Measurements from ENCODE around the gene PUDP. TPM values are rescaled to one million over a fixed set of nuclear protein-coding genes. Genes with fewer than 3 reads are reported as not detected.
"Not testable (repeated sequence)": the region's sequence is repeated elsewhere in the genome, so short reads cannot be mapped to it uniquely, and the experiment has no call there.

The PUDP gene
- total RNA-seq, 2 donors from 2014 or later = 19.4 to 37.2 TPM

DNA sequence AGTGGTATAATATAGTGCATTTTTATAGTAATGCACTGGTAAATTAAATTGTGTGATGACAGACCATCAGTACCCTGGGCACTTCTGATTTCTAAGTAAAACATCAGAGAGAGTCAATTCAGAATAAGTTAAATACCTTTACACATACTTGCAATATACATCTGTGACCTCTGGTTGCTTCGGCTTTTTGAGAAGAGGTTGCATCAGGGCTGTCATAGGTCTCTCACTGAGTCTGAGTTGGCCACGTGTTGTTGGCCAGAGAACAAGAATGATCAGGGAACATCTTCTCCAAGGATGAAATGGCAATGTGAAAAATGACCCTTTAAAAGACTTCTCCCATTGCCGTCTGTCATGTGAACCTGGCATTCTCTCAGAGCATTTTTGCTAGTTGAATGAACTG is 36.9 kb upstream of the PUDP start:
- Histone ChIP-seq H3K4me3 (ENCODE audit: low read length) (no peak overlapping the region), H3K4me1 (ENCODE audit: control insufficient read depth, insufficient read depth, low read length) (no peaks in the 10 kb centered on the region), H3K36me3 (ENCODE audit: control insufficient read depth, insufficient read depth, low read length) (no peaks in the 10 kb centered on the region), H3K27ac (ENCODE audit: low read depth, low read length) (no peak overlapping the region), H3K9ac (ENCODE audit: extremely low read depth, low read length, poor library complexity, severe bottlenecking) (no peak overlapping the region), H3K27me3 (ENCODE audit: control insufficient read depth, insufficient read depth, low read length, poor library complexity, severe bottlenecking) (no peaks in the 10 kb centered on the region), H3K9me3 (ENCODE audit: control insufficient read depth, low read length) (peaks cover 8% of the 10 kb centered on the region)
- no peaks in the 10 kb centered on the region for H3K27me3 Mint-ChIP-seq (ENCODE audit: insufficient read depth)
- H3K4me1 Mint-ChIP-seq = peaks cover 8% of the 10 kb centered on the region
- WGBS, 2 experiments (ENCODE audit: insufficient coverage in 1 of 2, insufficient read length in 1 of 2) = 80 to 91% methylated on average over 1 to 3 of the region's 3 CpGs
- peaks cover 8% of the 10 kb centered on the region for H3K36me3 Mint-ChIP-seq (ENCODE audit: low read depth)
- no peak for DNase-seq
- TF ChIP-seq, protein P1, sequence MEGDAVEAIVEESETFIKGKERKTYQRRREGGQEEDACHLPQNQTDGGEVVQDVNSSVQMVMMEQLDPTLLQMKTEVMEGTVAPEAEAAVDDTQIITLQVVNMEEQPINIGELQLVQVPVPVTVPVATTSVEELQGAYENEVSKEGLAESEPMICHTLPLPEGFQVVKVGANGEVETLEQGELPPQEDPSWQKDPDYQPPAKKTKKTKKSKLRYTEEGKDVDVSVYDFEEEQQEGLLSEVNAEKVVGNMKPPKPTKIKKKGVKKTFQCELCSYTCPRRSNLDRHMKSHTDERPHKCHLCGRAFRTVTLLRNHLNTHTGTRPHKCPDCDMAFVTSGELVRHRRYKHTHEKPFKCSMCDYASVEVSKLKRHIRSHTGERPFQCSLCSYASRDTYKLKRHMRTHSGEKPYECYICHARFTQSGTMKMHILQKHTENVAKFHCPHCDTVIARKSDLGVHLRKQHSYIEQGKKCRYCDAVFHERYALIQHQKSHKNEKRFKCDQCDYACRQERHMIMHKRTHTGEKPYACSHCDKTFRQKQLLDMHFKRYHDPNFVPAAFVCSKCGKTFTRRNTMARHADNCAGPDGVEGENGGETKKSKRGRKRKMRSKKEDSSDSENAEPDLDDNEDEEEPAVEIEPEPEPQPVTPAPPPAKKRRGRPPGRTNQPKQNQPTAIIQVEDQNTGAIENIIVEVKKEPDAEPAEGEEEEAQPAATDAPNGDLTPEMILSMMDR (conservative IDR thresholded peaks at IDR 0.05) = no peak
- H3K4me3 Mint-ChIP-seq = no peak overlapping the region
- H3K27ac Mint-ChIP-seq = no peak overlapping the region
- H3K9me3 Mint-ChIP-seq = peaks cover 14% of the 10 kb centered on the region

DNA sequence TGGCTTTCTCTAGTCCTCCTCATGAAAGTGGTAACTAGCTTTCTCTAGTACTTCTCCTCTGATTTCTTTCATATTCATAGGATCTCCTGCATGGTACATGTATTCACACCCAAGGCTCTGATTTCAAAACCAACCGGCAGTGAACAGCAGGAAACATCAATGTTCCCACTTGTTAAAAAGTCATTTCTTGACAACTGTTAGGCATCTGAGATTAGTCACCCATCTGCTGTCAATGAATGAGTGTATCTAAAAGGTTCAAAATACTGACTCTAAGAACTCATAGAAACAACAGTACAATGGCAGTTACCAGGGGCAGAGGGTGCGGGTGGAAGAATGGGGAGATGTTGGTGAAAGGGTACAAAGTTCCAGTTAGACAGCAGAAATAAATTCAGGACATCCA is 31.5 kb upstream of the PUDP start:
- no peaks in the 10 kb centered on the region for H3K4me1 Mint-ChIP-seq
- no peaks in the 10 kb centered on the region for H3K27me3 ChIP-seq (ENCODE audit: control insufficient read depth, insufficient read depth, low read length, poor library complexity, severe bottlenecking)
- TF ChIP-seq, protein P1 (conservative IDR thresholded peaks at IDR 0.05) = no peak
- no peaks in the 10 kb centered on the region for H3K27me3 Mint-ChIP-seq (ENCODE audit: insufficient read depth)
- H3K4me3 ChIP-seq (ENCODE audit: low read length) = no peak overlapping the region
- no peak for DNase-seq
- H3K27ac ChIP-seq (ENCODE audit: low read depth, low read length) = no peak overlapping the region
- H3K27ac Mint-ChIP-seq = no peak overlapping the region
- H3K4me3 Mint-ChIP-seq = no peak overlapping the region
- H3K36me3 Mint-ChIP-seq (ENCODE audit: low read depth) = no peaks in the 10 kb centered on the region
- no peaks in the 10 kb centered on the region for H3K9me3 Mint-ChIP-seq
- no peaks in the 10 kb centered on the region for H3K4me1 ChIP-seq (ENCODE audit: control insufficient read depth, insufficient read depth, low read length)
- WGBS, 2 experiments (ENCODE audit: insufficient coverage in 1 of 2, insufficient read length in 1 of 2) = 94% methylated on average over 2 of the region's 2 CpGs; no CpG with 5 or more reads in 1 of the 2 experiments
- H3K9ac ChIP-seq (ENCODE audit: extremely low read depth, low read length, poor library complexity, severe bottlenecking) = no peak overlapping the region
- H3K9me3 ChIP-seq (ENCODE audit: control insufficient read depth, low read length) = no peaks in the 10 kb centered on the region
- no peaks in the 10 kb centered on the region for H3K36me3 ChIP-seq (ENCODE audit: control insufficient read depth, insufficient read depth, low read length)

DNA sequence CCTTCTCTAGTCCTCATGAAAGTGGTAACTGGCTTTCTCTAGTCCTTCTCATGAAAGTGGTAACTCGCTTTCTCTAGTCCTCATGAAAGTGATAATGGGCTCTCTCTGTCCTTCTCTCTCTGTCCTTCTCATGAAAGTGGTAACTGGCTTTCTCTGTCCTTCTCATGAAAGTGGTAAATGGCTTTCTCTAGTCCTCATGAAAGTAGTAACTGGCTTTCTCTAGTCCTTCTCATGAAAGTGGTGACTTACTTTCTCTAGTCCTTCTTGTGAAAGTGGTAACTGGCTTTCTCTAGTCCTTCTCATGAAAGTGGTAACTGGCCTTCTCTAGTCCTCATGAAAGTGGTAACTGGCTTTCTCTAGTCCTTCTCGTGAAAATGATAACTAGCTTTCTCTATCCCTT is 30.9 kb upstream of the PUDP start:
- DNase-seq; H3K4me3 ChIP-seq (ENCODE audit: low read length); H3K9me3 Mint-ChIP-seq: not testable (repeated sequence)

DNA sequence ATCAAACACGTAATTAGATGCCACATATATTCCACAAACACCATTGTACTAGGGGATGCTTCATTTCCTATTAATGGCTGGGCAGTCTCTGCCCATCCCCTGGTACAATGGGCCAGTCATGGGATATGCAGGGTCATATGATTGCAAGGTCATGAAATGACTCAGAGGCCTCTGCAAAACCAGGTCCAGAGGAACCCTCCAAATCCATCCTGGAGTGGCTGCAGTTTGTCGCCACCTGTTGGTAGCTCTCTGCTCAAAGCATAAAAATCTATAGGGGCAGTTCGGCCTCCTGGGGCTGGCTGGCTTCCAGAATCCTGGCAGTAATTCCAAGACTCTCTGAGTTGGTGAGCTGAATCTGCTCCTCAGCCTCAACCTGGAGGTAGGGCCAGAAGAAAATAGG is 22.9 kb upstream of the PUDP start:
- Histone ChIP-seq H3K4me1 (ENCODE audit: control insufficient read depth, insufficient read depth, low read length) (no peaks in the 10 kb centered on the region), H3K9me3 (ENCODE audit: control insufficient read depth, low read length) (peaks cover 6% of the 10 kb centered on the region), H3K36me3 (ENCODE audit: control insufficient read depth, insufficient read depth, low read length) (no peaks in the 10 kb centered on the region), H3K27me3 (ENCODE audit: control insufficient read depth, insufficient read depth, low read length, poor library complexity, severe bottlenecking) (no peaks in the 10 kb centered on the region), H3K9ac (ENCODE audit: extremely low read depth, low read length, poor library complexity, severe bottlenecking) (no peak overlapping the region), H3K4me3 (ENCODE audit: low read length) (no peak overlapping the region), H3K27ac (ENCODE audit: low read depth, low read length) (no peak overlapping the region)
- TF ChIP-seq, protein P1 (conservative IDR thresholded peaks at IDR 0.05) = peak; percentile 75
- Mint-ChIP-seq H3K4me1 (no peaks in the 10 kb centered on the region), H3K4me3 (no peak overlapping the region), H3K27ac (no peak overlapping the region), H3K27me3 (ENCODE audit: insufficient read depth) (no peaks in the 10 kb centered on the region), H3K36me3 (ENCODE audit: low read depth) (peaks cover 5% of the 10 kb centered on the region), H3K9me3 (peaks cover 13% of the 10 kb centered on the region)
- DNase-seq = peak; percentile 72
- WGBS, 2 experiments (ENCODE audit: insufficient coverage in 1 of 2, insufficient read length in 1 of 2) = 90% methylated on average over 3 of the region's 3 CpGs; no CpG with 5 or more reads in 1 of the 2 experiments

More for the DNA sequence above, 30.9 kb upstream of the PUDP start:
- not testable (repeated sequence) for H3K4me1 Mint-ChIP-seq; H3K27ac ChIP-seq (ENCODE audit: low read depth, low read length); H3K36me3 Mint-ChIP-seq (ENCODE audit: low read depth); H3K9me3 ChIP-seq (ENCODE audit: control insufficient read depth, low read length); H3K9ac ChIP-seq (ENCODE audit: extremely low read depth, low read length, poor library complexity, severe bottlenecking); H3K4me1 ChIP-seq (ENCODE audit: control insufficient read depth, insufficient read depth, low read length); H3K27me3 Mint-ChIP-seq (ENCODE audit: insufficient read depth); H3K27me3 ChIP-seq (ENCODE audit: control insufficient read depth, insufficient read depth, low read length, poor library complexity, severe bottlenecking); H3K36me3 ChIP-seq (ENCODE audit: control insufficient read depth, insufficient read depth, low read length); H3K4me3 Mint-ChIP-seq; H3K27ac Mint-ChIP-seq
- WGBS, 2 experiments (ENCODE audit: insufficient coverage in 1 of 2, insufficient read length in 1 of 2) = 84 to 90% methylated on average over 2 of the region's 2 CpGs
